Measurements from ENCODE around the gene TNRC6B. TPM values are rescaled to one million over a fixed set of nuclear protein-coding genes. Genes with fewer than 3 reads are reported as not detected.

Gene TNRC6B
- total RNA-seq, 4 donors from 2014 or later, result 32.6 to 37.1 (median 36.7) TPM

- TF ChIP-seq, protein P1, sequence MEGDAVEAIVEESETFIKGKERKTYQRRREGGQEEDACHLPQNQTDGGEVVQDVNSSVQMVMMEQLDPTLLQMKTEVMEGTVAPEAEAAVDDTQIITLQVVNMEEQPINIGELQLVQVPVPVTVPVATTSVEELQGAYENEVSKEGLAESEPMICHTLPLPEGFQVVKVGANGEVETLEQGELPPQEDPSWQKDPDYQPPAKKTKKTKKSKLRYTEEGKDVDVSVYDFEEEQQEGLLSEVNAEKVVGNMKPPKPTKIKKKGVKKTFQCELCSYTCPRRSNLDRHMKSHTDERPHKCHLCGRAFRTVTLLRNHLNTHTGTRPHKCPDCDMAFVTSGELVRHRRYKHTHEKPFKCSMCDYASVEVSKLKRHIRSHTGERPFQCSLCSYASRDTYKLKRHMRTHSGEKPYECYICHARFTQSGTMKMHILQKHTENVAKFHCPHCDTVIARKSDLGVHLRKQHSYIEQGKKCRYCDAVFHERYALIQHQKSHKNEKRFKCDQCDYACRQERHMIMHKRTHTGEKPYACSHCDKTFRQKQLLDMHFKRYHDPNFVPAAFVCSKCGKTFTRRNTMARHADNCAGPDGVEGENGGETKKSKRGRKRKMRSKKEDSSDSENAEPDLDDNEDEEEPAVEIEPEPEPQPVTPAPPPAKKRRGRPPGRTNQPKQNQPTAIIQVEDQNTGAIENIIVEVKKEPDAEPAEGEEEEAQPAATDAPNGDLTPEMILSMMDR (IDR thresholded peaks at IDR 0.05; ENCODE audit: low read depth), result no peak
Measured at GRCh38 chr22:40330615-40331014, 152.9 kb downstream of the TNRC6B start.

DNA sequence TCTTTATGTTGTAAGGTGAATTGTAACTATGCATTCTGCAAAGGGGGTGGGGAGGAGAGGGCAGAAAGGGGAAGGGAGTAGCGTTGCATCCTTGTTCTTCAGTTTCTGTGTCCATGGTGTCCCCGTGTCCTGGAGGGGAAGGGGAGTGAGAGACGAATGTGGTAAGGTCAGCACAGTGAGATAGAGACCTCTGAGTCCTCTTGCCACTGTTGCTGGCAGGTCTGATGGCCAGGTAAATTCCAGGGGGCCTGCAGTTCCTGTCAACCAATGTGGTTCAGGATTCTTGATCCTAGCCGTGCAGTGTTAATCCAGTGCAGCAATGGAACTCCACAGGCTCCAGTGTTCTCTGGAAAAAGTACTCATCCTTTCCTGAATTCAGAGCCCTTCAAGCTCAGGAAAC lies 154.0 kb downstream of the TNRC6B start:
- TF ChIP-seq, protein P1 (IDR thresholded peaks at IDR 0.05; ENCODE audit: low read depth), result no peak

GRCh38 chr22:40332319-40332781 lies 154.6 kb downstream of the TNRC6B start:
- TF ChIP-seq, protein P1 (IDR thresholded peaks at IDR 0.05; ENCODE audit: low read depth), result no peak

- TF ChIP-seq, protein P1 (IDR thresholded peaks at IDR 0.05; ENCODE audit: low read depth), result no peak
Measured at GRCh38 chr22:40334060-40334459, 156.3 kb downstream of the TNRC6B start.

DNA sequence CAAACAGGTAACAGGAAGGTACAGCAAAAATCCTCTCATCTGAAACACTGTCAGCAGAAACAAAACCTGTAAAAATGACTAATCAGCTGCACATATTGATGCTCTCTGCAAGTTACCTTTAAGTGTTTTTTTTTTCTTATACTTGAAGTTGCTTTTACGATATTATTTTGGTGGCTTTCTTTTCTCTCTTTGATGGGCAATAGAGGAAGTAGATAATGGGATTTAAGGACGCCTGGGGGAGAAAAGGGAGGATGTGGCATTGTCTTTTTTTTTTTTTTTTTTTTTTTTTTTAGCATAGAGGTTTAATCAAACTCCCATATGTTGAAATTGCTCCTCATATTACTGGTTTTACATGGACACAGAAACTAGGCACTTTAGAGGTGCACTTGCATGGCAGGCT lies 157.2 kb downstream of the TNRC6B start:
- TF ChIP-seq, protein P1 (IDR thresholded peaks at IDR 0.05; ENCODE audit: low read depth), result no peak

DNA sequence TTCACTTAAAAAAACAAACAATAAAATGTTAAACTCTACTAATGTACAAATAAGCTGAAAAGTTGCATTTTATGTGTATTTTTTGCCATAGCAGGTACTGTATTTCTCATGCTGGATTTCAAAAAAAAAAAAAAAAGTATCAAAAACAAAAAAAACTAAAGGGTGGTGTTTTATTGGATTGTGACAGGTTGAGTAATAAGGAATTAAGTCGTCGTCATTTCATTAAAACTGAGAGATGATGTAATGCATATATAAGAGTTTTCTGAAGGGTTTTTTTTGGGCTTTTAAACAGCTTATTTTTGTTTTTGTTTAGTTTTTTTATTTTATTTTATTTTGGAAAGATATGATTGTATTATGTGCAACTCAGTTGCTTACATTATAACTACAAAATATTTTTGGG lies 157.6 kb downstream of the TNRC6B start:
- TF ChIP-seq, protein P1 (IDR thresholded peaks at IDR 0.05; ENCODE audit: low read depth), result no peak

- TF ChIP-seq, protein P1 (IDR thresholded peaks at IDR 0.05; ENCODE audit: low read depth), result no peak
Measured at GRCh38 chr22:40340044-40340443, 162.3 kb downstream of the TNRC6B start.
